ENCODE results near the gene C8B.

The C8B gene

DNA sequence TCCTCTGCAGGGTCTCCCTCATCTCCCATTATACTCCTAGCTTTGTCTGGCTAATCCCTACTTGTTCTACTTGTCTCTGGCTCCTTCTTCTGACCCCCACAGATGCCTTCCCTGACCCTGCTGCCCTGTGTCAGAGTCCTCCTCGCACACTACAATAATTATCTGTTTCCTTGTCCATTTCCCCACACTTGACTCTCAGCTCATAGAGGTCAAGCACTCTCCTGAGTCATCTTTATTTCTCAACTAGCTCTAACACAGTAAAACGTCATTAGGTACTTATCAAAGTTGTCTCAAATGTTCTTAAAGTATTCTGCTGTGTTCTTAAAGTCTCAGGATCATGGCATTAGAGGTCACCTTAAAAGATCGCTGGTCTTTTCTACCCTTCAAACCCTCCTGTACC, 64.1 kb downstream of the C8B start:
- DNase-seq (ENCODE audit: low read depth in 4 of 4, low spot score in 1 of 4) = no peak

DNA sequence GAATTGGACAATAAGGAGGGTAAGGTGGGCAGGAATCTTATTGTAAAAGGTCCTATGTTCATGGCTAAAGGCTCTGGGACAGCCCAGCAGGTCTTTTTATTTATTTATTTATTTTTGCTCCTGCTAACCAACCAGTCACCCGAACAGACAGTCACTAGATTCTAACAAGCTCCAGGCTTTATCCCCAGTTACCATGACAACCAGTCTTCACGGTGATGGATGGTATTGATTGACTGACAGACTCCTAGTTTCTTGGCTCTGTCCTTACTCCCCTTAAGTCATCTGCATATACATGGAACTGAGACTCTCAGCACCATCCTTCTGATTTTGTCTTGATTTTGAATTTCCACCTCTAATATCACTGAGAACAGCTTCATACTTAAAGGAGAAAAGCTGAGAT, 66.9 kb downstream of the C8B start:
- DNase-seq (ENCODE audit: low read depth in 4 of 4, low spot score in 1 of 4) = no peak

GRCh38 chr1:56898005-56898373, 67.8 kb downstream of the C8B start:
- no peak for DNase-seq (ENCODE audit: low read depth in 4 of 4, low spot score in 1 of 4)

DNA sequence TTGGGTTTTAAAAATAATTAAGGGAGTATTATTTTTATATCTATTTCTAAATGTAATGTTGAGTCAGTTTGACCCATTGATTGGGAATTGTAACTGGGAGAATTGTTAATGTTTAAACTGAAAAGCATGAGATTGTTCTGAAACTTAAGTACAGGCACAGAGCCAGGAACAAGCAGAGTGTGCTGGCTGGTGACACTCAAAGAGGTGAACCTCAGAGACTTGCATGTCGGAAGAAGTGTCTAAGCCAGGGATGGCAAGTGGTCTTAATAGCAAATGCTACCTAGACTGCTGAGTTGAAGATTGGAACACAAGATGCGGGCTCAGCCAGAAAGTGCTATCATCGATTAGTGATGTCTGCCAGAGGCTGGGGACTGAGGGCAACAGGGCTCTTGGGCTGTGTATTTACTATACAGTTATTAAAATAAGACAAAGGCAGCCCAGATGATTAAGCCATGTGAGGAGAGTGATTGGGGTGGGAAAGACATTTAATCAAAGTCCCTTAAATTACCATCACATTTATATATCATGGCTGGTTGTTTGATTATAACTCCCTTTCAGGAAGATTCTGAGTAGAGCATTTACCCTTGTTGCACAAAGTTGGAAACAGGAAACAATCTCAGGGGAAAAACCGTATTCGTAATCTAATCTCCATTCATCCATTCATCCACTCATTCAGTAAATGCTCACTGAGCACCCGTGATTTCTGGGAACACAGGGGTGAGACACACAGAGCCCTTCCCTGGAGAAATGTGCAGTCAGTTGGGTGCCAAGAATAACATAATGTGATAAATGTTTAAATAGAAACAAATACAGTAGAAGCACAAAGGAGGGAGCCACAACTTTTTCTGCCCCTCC, 68.4 kb downstream of the C8B start:
- DNase-seq (ENCODE audit: low read depth in 4 of 4, low spot score in 1 of 4) = no peak

DNA sequence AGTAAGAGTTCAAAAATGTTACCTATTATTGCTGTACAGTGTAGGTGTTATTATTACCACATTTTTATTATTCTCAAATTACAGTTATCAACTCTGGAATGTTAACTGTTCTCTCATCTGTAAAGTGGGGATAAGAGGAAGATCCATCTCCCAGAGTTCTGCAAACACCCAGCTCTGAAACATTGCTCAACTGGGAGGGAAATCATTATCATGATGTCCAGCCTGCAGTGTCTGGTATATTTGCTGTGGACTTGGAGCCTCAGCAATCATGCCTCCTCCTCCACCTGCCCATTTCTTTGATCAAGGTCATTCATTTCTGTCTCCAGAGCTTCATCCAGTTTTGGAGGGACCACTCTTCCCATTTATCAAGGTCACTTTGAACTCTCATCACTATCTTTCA, 71.8 kb downstream of the C8B start:
- no peak for DNase-seq (ENCODE audit: low read depth in 4 of 4, low spot score in 1 of 4)

DNA sequence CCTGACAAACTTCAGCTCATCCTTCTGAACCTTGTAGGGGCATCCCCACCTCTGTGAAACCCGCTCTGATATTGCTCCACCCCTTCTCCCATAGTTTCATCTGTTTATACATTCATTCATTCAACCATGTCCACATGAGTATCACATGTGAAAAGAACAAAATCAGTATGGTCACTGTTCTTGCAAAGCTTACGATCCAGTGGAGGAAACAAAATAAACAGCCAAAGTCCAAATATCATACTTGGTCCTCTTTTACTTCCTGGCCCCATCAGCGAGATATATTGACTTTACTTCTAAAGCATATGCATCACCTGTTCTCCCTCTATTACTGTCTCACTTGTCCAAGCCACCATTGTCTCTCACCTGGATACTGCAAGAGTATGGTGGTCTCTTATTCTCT, 75.6 kb downstream of the C8B start:
- DNase-seq (ENCODE audit: low read depth in 4 of 4, low spot score in 1 of 4) = no peak

GRCh38 chr1:56881417-56881816, 84.4 kb downstream of the C8B start:
- no peak for DNase-seq (ENCODE audit: low read depth in 4 of 4, low spot score in 1 of 4)

- DNase-seq (ENCODE audit: low read depth in 4 of 4, low spot score in 1 of 4) = no peak
These were observed 85.0 kb downstream of the C8B start for GRCh38 chr1:56880774-56881173.

All from stimulated activated CD4-positive, alpha-beta T cell treated with anti-CD3 and anti-CD28 coated beads, Interleukin-1b, Interleukin-23, amount 100 ng/mL, for 24 hours (primary cell).